Type B pancreatic cell (in vitro differentiated cells): Measurements from ENCODE around the gene ISLR2. TPM values are rescaled to one million over a fixed set of nuclear protein-coding genes. Genes with fewer than 3 reads are reported as not detected.

ENCODE experiments used
- DNase-seq: peaks from one replicate; pipeline ENCODE4 v3.0.0; 2021; ENCODE audit warnings: mixed read lengths; ENCODE audit not compliant: unreplicated experiment; ENCODE audit errors: extremely low spot score
- H3K27ac Mint-ChIP-seq: 2 replicates; pipeline ENCODE4 v1.8.0; 2021; ENCODE audit warnings: mild to moderate bottlenecking, mixed read lengths
- H3K27me3 Mint-ChIP-seq: 2 replicates; pipeline ENCODE4 v1.8.0; 2021; ENCODE audit warnings: mixed read lengths
- H3K36me3 Mint-ChIP-seq: 2 replicates; pipeline ENCODE4 v1.8.0; 2021; ENCODE audit warnings: mixed read lengths
- H3K4me1 Mint-ChIP-seq: one replicate; pipeline ENCODE4 v1.8.0; 2021; ENCODE audit warnings: mixed read lengths; ENCODE audit not compliant: unreplicated experiment
- H3K4me3 Mint-ChIP-seq: 2 replicates; pipeline ENCODE4 v1.8.0; 2021; ENCODE audit warnings: mild to moderate bottlenecking, mixed read lengths
- H3K9me3 Mint-ChIP-seq: 2 replicates; pipeline ENCODE4 v1.8.0; 2021; ENCODE audit warnings: mixed read lengths
- total RNA-seq: library from RNA; stranded (reverse); gene quantifications from 2 replicates; pipeline ENCODE4 v1.2.1, GENCODE V29; 2021; ENCODE audit warnings: low replicate concordance
- TF ChIP-seq, protein P1 (sequence below): fragments of 200-600 bp; sonication (generic); conservative IDR thresholded peaks from 2 replicates; pipeline ENCODE4 v1.5.0; 2021; ENCODE audit warnings: antibody characterized with exemption, mild to moderate bottlenecking

ISLR2 gene
- total RNA-seq, 1 donor from 2014 or later, result 16.9 TPM

GRCh38 chr15:74180881-74181602, 50.7 kb downstream of the ISLR2 start:
- Mint-ChIP-seq H3K27ac (no peak overlapping the region), H3K4me1 (peaks cover 34% of the 10 kb centered on the region), H3K4me3 (no peak overlapping the region), H3K36me3 (peaks cover 10% of the 10 kb centered on the region), H3K9me3 (no peaks in the 10 kb centered on the region), H3K27me3 (peaks cover 13% of the 10 kb centered on the region)
- no peak for DNase-seq
- TF ChIP-seq, protein P1, sequence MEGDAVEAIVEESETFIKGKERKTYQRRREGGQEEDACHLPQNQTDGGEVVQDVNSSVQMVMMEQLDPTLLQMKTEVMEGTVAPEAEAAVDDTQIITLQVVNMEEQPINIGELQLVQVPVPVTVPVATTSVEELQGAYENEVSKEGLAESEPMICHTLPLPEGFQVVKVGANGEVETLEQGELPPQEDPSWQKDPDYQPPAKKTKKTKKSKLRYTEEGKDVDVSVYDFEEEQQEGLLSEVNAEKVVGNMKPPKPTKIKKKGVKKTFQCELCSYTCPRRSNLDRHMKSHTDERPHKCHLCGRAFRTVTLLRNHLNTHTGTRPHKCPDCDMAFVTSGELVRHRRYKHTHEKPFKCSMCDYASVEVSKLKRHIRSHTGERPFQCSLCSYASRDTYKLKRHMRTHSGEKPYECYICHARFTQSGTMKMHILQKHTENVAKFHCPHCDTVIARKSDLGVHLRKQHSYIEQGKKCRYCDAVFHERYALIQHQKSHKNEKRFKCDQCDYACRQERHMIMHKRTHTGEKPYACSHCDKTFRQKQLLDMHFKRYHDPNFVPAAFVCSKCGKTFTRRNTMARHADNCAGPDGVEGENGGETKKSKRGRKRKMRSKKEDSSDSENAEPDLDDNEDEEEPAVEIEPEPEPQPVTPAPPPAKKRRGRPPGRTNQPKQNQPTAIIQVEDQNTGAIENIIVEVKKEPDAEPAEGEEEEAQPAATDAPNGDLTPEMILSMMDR, result no peak

- Mint-ChIP-seq H3K4me1 (peaks cover 24% of the 10 kb centered on the region), H3K27me3 (peaks cover 8% of the 10 kb centered on the region), H3K27ac (peak overlapping the region; percentile 78), H3K36me3 (peaks cover 10% of the 10 kb centered on the region), H3K4me3 (no peak overlapping the region), H3K9me3 (no peaks in the 10 kb centered on the region)
- DNase-seq, result no peak
- TF ChIP-seq, protein P1, result no peak
Observed at GRCh38 chr15:74182131-74182530, 51.7 kb downstream of the ISLR2 start.

- Mint-ChIP-seq H3K36me3 (peaks cover 13% of the 10 kb centered on the region), H3K4me1 (peaks cover 9% of the 10 kb centered on the region), H3K9me3 (no peaks in the 10 kb centered on the region), H3K4me3 (no peak overlapping the region), H3K27ac (no peak overlapping the region), H3K27me3 (no peaks in the 10 kb centered on the region)
- TF ChIP-seq, protein P1, result no peak
- DNase-seq, result no peak
Observed at GRCh38 chr15:74184582-74185091, 54.3 kb downstream of the ISLR2 start.

GRCh38 chr15:74185710-74186348, 55.4 kb downstream of the ISLR2 start:
- TF ChIP-seq, protein P1, result no peak
- DNase-seq, result no peak
- H3K9me3 Mint-ChIP-seq, result no peaks in the 10 kb centered on the region
- H3K4me1 Mint-ChIP-seq, result peaks cover 11% of the 10 kb centered on the region
- no peak overlapping the region for H3K27ac Mint-ChIP-seq
- H3K4me3 Mint-ChIP-seq, result no peak overlapping the region
- peaks cover 7% of the 10 kb centered on the region for H3K36me3 Mint-ChIP-seq
- no peaks in the 10 kb centered on the region for H3K27me3 Mint-ChIP-seq

Other genes with a start within 250 kb of the ISLR2 start
- 10.3 and 25.1 TPM in 2 replicates for gene LOXL1, start 204.1 kb upstream of the ISLR2 start, total RNA-seq
- gene STOML1, start 138.3 kb upstream of the ISLR2 start, total RNA-seq, result 10.4 and 10.8 TPM in 2 replicates
- gene PML, start 135.9 kb upstream of the ISLR2 start, total RNA-seq, result 28.7 and 29.8 TPM in 2 replicates
- not detected in 2 replicates for gene GOLGA6A, start 48.0 kb upstream of the ISLR2 start, total RNA-seq
- 0.24 and 41.6 TPM in 2 replicates for gene ISLR, start 43.1 kb downstream of the ISLR2 start, total RNA-seq
- 19.2 and 158 TPM in 2 replicates for gene STRA6, start 72.2 kb downstream of the ISLR2 start, total RNA-seq
- 2.2 and 5.0 TPM in 2 replicates for gene CCDC33, start 105.7 kb downstream of the ISLR2 start, total RNA-seq
- gene CYP11A1, start 237.1 kb downstream of the ISLR2 start, total RNA-seq, result 0.80 and 1.0 TPM in 2 replicates